Spinal cord (tissue), 10 donors: ENCODE data around the gene HIPK1. TPM values are rescaled to one million over a fixed set of nuclear protein-coding genes. Genes with fewer than 3 reads are reported as not detected.

Experiments
- DNase-seq, 6 donors: peaks; one replicate each; pipeline versions ENCODE4 v3.0.0 to v3.0.0-alpha.2; 2013 to 2015; ENCODE audit warnings: low spot score in 6 of 6, low read depth in 4 of 6
- H3K27ac ChIP-seq: one replicate; pipeline ENCODE4 v1.5.1; 2013; ENCODE audit warnings: low read depth, low read length, control low read depth
- H3K27me3 ChIP-seq: one replicate; pipeline ENCODE4 v1.6.1; 2013; ENCODE audit warnings: low read length; ENCODE audit not compliant: control insufficient read depth, insufficient read depth
- H3K36me3 ChIP-seq: one replicate; pipeline ENCODE4 v1.6.1; 2013; ENCODE audit warnings: low read length; ENCODE audit not compliant: control insufficient read depth, insufficient read depth
- H3K4me1 ChIP-seq: one replicate; pipeline ENCODE4 v1.6.1; 2013; ENCODE audit warnings: low read length; ENCODE audit not compliant: control insufficient read depth, insufficient read depth
- H3K4me3 ChIP-seq: one replicate; pipeline ENCODE4 v1.5.1; 2013; ENCODE audit warnings: low read depth, low read length, control low read depth
- H3K9me3 ChIP-seq: one replicate; pipeline ENCODE4 v1.6.1; 2013; ENCODE audit warnings: low read length; ENCODE audit not compliant: control insufficient read depth, insufficient read depth
- WGBS: methylation state at CpG from one replicate; pipeline ENCODE4 v1.1.5; 2013; ENCODE audit warnings: missing lambda C conversion rate; ENCODE audit not compliant: insufficient coverage; 5-methylcytosine and 5-hydroxymethylcytosine counted together
- polyA plus RNA-seq, 2 donors: library from polyadenylated mRNA; unstranded; fragments of 120-200 nt; gene quantifications; one replicate each; pipeline ENCODE4 v1.2.1, GENCODE V29; 2013; ENCODE audit not compliant: insufficient read length in 2 of 2
- total RNA-seq, 2 donors: library from RNA; depleted of rRNA in 1 of 2; stranded (reverse); fragments of 120-200 nt in 1 of 2; fragments of >200 nt in 1 of 2; gene quantifications; one replicate each; pipeline versions ENCODE4 v1.2.3 to v1.2.4, GENCODE V29; 2013 to 2014
- donor health status: healthy.

The HIPK1 gene
- total and polyA plus RNA-seq, 4 donors: 41.5 to 58.6 (median 50.1) TPM

DNA sequence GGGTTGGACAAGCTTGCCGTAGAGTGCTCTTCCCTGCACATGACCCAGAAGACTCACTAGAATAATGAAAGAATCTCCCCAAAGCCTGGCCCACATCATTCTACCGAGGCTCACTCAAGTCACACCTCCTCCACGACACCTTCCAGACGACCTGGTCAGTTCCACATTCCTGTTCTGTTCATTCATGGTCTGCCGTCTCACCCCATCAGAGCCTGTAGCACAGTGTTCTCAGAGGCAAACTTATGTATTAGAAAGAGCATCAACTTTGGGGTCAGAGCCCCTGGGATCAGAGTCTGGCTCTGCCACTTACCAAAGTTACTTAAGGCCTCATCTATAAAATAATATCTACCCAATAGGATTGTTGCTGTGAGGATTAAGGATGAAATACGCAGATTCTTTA lies 57.7 kb downstream of the HIPK1 start:
- H3K27me3 ChIP-seq: no peaks in the 10 kb centered on the region
- no peak overlapping the region for H3K4me3 ChIP-seq
- no peaks in the 10 kb centered on the region for H3K9me3 ChIP-seq
- H3K27ac ChIP-seq: no peak overlapping the region
- DNase-seq: no peak
- 79% methylated on average over 5 of the region's 6 CpGs for WGBS
- peaks cover 22% of the 10 kb centered on the region for H3K4me1 ChIP-seq
- no peaks in the 10 kb centered on the region for H3K36me3 ChIP-seq

DNA sequence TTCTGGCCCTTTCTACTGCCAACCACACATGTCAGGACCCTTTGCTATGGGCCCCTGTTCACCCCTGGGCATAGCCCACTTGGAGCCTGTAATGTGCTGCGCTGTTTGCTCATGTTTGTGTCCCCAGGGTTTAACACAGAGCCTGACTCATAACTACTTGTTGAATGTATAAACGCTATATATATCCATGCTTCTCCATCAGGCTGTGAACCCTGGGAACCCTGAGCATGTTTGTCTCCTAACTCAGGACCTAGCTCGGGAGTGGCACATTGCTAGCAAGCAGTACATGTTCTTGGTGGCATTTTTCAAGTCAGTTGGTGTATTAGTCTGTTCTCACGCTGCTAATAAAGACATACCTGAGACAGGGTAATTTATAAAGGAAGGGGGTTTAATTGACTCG lies 58.1 kb downstream of the HIPK1 start:
- WGBS: 100% methylated on average over 3 of the region's 5 CpGs
- DNase-seq: no peak
- Histone ChIP-seq H3K27ac (no peak overlapping the region), H3K4me3 (no peak overlapping the region), H3K27me3 (no peaks in the 10 kb centered on the region), H3K9me3 (no peaks in the 10 kb centered on the region), H3K4me1 (peaks cover 21% of the 10 kb centered on the region), H3K36me3 (no peaks in the 10 kb centered on the region)

DNA sequence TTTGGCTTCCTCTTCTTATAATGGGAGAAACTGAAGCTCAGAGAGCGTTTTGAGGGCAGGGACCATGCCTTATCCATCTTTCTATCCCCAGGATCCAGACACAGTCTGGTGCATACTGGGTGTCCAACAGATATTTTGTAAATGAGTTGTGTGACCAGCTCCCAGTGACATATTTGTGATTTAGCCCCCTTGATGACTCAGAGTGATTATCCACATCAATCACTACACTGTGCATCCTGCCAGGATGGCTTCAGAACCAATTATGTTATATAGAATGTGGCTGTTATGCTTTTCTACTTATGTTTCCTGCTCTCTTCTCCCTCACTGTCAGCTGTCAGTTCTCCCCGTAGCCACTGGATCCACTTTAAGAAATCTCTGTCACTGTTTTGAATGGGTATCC lies 61.4 kb downstream of the HIPK1 start:
- no peak overlapping the region for H3K27ac ChIP-seq
- no CpG with 5 or more reads among the region's 2 CpGs for WGBS
- H3K4me3 ChIP-seq: no peak overlapping the region
- no peak for DNase-seq
- no peaks in the 10 kb centered on the region for H3K27me3 ChIP-seq
- H3K9me3 ChIP-seq: peaks cover 8% of the 10 kb centered on the region
- H3K36me3 ChIP-seq: no peaks in the 10 kb centered on the region
- no peaks in the 10 kb centered on the region for H3K4me1 ChIP-seq

DNA sequence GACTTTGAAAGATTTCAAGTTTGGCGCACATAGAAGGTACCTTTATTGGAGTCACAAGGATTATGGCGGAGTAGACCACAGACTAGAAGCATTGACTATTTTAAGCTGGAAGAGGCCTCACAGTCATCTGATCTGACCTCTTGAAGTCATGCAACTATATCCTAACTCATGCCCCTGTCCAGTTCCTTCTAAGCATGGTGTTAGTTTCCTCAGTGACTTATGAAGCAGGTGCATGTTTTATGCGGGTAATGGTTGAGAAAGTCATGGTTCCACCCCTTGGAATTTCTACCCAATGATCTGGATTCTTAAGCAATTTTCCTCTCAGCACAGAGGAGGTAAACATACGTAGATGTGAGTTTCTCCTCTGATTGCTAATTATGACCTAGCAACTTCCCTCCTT lies 61.8 kb downstream of the HIPK1 start:
- Histone ChIP-seq H3K4me3 (no peak overlapping the region), H3K9me3 (peaks cover 11% of the 10 kb centered on the region), H3K27me3 (no peaks in the 10 kb centered on the region), H3K27ac (no peak overlapping the region), H3K4me1 (no peaks in the 10 kb centered on the region), H3K36me3 (no peaks in the 10 kb centered on the region)
- no peak for DNase-seq
- 92% methylated on average over 2 of the region's 4 CpGs for WGBS

DNA sequence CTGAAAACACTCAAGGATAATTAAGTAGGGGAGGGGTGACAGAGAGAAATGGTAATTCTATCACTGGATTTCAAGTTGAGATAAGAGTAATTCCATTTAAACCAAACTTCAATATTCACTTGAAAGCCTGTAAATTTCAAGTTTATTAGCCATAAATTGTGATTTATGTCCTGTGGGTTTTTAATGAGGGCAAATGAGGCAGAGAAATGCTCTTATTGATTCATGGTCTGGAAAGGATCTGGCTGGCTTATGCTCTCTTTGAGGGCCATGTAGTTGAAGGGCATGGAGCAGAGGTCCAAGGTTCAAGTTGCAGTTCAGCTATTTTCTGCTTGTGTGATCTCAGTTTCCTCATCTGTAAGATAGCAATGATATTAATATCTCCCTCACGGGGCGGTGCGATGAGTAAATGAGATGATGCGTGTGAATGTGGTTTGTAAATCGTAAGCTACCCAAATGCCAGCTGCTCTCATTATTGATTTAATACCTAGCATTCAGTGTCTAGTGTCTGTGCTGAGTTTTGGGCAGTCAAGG lies 62.4 kb downstream of the HIPK1 start:
- no peak for DNase-seq
- Histone ChIP-seq H3K4me3 (no peak overlapping the region), H3K36me3 (no peaks in the 10 kb centered on the region), H3K27ac (no peak overlapping the region), H3K9me3 (peaks cover 11% of the 10 kb centered on the region), H3K27me3 (no peaks in the 10 kb centered on the region), H3K4me1 (no peaks in the 10 kb centered on the region)
- no CpG with 5 or more reads among the region's 5 CpGs for WGBS

DNA sequence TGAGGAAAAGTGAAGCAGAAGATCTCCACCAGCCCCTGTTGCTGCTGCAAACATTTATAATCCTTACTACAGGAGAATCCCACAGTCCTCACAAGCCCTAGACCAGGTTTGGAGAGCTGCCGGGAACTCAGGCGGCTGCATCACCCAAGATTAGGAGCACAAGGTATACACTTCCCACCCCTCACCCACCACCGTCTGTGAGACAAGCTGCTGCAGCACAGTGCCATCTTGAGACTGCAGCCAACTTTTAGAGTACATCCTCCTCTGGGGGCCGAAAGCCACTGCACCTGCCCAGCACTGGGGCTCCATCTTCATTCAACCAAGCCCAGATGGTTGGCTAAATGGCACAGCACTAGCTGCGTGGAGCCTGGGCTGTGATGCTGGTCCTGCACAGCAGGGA lies 63.9 kb downstream of the HIPK1 start:
- H3K4me1 ChIP-seq: no peaks in the 10 kb centered on the region
- DNase-seq: peak in 1 of 6 donors; percentile 51

DNA sequence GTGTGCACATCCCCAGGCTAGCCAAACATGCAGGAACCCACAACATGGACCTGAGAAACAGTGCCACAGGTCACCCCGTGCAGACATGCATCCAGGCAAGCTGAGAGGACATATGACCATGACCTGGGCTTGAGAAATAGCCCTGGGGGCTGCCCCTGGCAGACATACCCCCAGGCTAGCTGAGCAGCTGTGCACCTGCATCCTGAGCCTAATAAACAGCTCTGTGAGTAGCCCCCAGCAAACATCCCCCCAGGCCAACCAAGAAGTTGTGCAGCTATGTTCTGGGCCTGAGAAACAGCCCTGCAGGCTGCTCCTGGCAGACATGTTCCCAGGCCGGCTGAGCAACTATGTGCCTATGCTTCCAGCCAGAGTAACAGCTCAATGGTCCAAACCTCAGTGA lies 64.6 kb downstream of the HIPK1 start:
- whole genome bisulfite sequencing: 80% methylated on average over 2 of the region's 2 CpGs
- Histone ChIP-seq H3K27me3 (no peaks in the 10 kb centered on the region), H3K4me3 (no peak overlapping the region)

More for the DNA sequence above, 63.9 kb downstream of the HIPK1 start:
- H3K27me3 ChIP-seq: no peaks in the 10 kb centered on the region
- 89% methylated on average over 5 of the region's 5 CpGs for WGBS
- H3K27ac ChIP-seq: no peak overlapping the region
- H3K36me3 ChIP-seq: no peaks in the 10 kb centered on the region
- H3K4me3 ChIP-seq: no peak overlapping the region
- peaks cover 11% of the 10 kb centered on the region for H3K9me3 ChIP-seq

DNA sequence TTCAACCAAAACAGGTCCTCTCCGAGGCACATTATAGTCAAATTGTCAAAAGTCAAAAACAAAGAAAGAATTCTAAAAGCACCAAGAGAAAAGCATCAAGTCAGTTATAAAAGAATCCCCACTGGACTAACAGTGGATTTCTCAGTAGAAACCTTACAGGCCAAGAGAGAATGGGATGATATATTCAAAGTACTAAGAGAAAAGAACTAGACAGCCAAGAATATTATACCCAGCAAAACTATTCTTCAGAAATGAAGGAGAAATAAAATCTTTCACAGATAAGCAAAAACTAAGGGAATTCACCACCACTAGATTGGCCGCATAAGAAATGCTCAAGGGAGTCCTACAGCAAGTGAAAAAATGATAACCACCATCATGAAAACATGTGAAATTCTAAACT lies 66.3 kb downstream of the HIPK1 start:
- Histone ChIP-seq H3K36me3 (no peaks in the 10 kb centered on the region), H3K9me3 (peaks cover 11% of the 10 kb centered on the region), H3K27me3 (no peaks in the 10 kb centered on the region), H3K4me3 (no peak overlapping the region), H3K4me1 (no peaks in the 10 kb centered on the region), H3K27ac (no peak overlapping the region)
- no CpG with 5 or more reads among the region's 2 CpGs for WGBS
- no peak for DNase-seq

More for the DNA sequence above, 64.6 kb downstream of the HIPK1 start:
- Histone ChIP-seq H3K27ac (no peak overlapping the region), H3K9me3 (peaks cover 11% of the 10 kb centered on the region), H3K36me3 (no peaks in the 10 kb centered on the region), H3K4me1 (no peaks in the 10 kb centered on the region)
- no peak for DNase-seq

DNA sequence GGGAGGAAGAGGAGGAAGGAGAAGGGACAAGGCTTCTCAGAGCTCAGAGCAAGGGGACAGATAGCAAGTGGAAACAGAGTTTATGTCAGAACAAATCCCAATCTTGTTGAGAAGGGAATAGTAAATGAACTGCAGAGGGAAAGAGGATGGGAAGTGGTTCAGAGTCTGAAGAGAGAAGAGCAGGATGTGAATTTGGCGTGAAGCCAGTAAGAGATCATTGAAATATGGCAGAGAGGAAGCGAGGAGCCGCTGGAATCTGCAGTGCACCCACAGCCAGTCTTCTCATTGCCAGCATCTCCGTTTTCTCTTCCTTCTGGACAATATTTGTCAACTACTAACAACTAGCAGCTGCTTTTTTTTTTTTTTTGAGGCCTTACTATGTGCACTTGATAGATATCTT lies 69.2 kb downstream of the HIPK1 start:
- Histone ChIP-seq H3K27ac (no peak overlapping the region), H3K27me3 (no peaks in the 10 kb centered on the region), H3K4me3 (no peak overlapping the region), H3K9me3 (peaks cover 11% of the 10 kb centered on the region), H3K36me3 (no peaks in the 10 kb centered on the region), H3K4me1 (peaks cover 19% of the 10 kb centered on the region)
- 100% methylated on average over 1 of the region's 4 CpGs for WGBS
- DNase-seq: peak in 2 of 6 donors; percentile 32 to 46

DNA sequence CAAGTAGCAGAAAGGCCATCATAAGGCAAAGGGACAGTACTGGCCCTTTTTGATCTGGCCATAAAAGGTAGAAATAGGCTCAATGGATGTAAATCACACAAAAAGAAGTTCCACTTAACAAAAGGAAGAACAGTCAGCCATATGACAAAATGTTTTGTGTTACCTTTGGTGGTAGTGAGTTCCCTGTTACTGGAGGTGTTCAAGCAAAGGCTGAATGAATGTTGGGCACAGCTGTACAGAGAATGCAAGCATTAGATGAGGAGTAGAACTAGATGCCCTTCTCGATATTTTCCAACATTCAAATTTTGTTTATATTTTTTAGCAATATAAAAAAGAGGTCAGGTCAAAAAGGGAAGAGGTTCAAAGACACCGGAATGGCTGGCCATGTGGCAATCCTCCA lies 70.1 kb downstream of the HIPK1 start:
- Histone ChIP-seq H3K27ac (no peak overlapping the region), H3K27me3 (no peaks in the 10 kb centered on the region), H3K4me3 (no peak overlapping the region), H3K9me3 (peaks cover 9% of the 10 kb centered on the region), H3K36me3 (no peaks in the 10 kb centered on the region), H3K4me1 (peaks cover 24% of the 10 kb centered on the region)
- WGBS: no CpG with 5 or more reads among the region's 2 CpGs
- DNase-seq: no peak
